CD4-positive, alpha-beta T cell treated with Interleukin-4 for 4 hours (primary cell): ENCODE data around the gene RTN4R.
"Not testable (repeated sequence)": the region's sequence is repeated elsewhere in the genome, so short reads cannot be mapped to it uniquely, and the experiment has no call there.

Source experiments
- DNase-seq: peaks from one replicate; pipeline ENCODE4 v3.0.0-alpha.2; 2020

RTN4R gene

GRCh38 chr22:20286784-20287423 is 18.8 kb upstream of the RTN4R start:
- DNase-seq: not testable (repeated sequence)

GRCh38 chr22:20286312-20286660 is 18.2 kb upstream of the RTN4R start:
- not testable (repeated sequence) for DNase-seq

- peak; percentile 49 for DNase-seq
These were observed 17.6 kb upstream of the RTN4R start for GRCh38 chr22:20285473-20286311.

- DNase-seq: no peak
These were observed 16.5 kb upstream of the RTN4R start for GRCh38 chr22:20284471-20285086.

GRCh38 chr22:20283674-20284066 is 15.6 kb upstream of the RTN4R start:
- no peak for DNase-seq

- no peak for DNase-seq
These were observed 15.0 kb upstream of the RTN4R start for GRCh38 chr22:20282901-20283673.

- no peak for DNase-seq
These were observed 13.8 kb upstream of the RTN4R start for GRCh38 chr22:20281891-20282290.

- not testable (repeated sequence) for DNase-seq
These were observed 13.4 kb upstream of the RTN4R start for GRCh38 chr22:20281473-20281872.

- no peak for DNase-seq
These were observed 12.7 kb upstream of the RTN4R start for GRCh38 chr22:20280866-20281265.

GRCh38 chr22:20280163-20280562 is 12.0 kb upstream of the RTN4R start:
- not testable (repeated sequence) for DNase-seq

GRCh38 chr22:20279662-20280134 is 11.6 kb upstream of the RTN4R start:
- DNase-seq: no peak

- DNase-seq: not testable (repeated sequence)
These were observed 10.8 kb upstream of the RTN4R start for GRCh38 chr22:20278726-20279490.

- DNase-seq: not testable (repeated sequence)
These were observed 10.0 kb upstream of the RTN4R start for GRCh38 chr22:20277936-20278635.

GRCh38 chr22:20276468-20276867 is 8.3 kb upstream of the RTN4R start:
- no peak for DNase-seq

GRCh38 chr22:20275836-20276235 is 7.7 kb upstream of the RTN4R start:
- DNase-seq: no peak

GRCh38 chr22:20275325-20275724 is 7.2 kb upstream of the RTN4R start:
- not testable (repeated sequence) for DNase-seq

- DNase-seq: not testable (repeated sequence)
These were observed 6.3 kb upstream of the RTN4R start for GRCh38 chr22:20274374-20274773.

- no peak for DNase-seq
These were observed 5.7 kb upstream of the RTN4R start for GRCh38 chr22:20273758-20274181.

- DNase-seq: no peak
These were observed 4.6 kb upstream of the RTN4R start for GRCh38 chr22:20272700-20273099.

GRCh38 chr22:20272174-20272573 is 4.1 kb upstream of the RTN4R start:
- no peak for DNase-seq
